ENCODE data around the gene RNF144B.

DNA sequence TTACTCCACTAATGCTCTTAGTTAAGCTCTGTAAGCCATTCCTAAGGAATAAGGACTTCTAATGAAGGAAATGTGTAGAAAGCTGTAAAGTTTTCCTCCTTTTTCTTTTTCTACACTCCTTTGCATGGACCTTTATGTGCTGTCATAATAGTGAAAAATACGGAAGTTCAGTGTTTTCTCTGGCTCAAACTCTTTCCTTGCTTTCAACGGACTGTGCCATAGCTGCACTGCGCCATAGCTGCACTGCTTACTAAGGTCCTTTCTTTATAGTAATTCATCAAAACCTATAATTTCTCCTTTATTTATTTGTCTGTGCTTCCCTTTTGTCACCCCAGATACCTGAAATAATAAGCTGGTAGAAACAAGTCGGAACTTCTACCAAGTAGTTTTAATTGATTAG is 67.3 kb downstream of the RNF144B start:
- TF ChIP-seq POLR2A (IDR thresholded peaks at IDR 0.05) (no peak), POLR2AphosphoS5 (IDR thresholded peaks at IDR 0.05) (no peak), EP300 (IDR thresholded peaks at IDR 0.05) (no peak)
- TF ChIP-seq, protein P1, sequence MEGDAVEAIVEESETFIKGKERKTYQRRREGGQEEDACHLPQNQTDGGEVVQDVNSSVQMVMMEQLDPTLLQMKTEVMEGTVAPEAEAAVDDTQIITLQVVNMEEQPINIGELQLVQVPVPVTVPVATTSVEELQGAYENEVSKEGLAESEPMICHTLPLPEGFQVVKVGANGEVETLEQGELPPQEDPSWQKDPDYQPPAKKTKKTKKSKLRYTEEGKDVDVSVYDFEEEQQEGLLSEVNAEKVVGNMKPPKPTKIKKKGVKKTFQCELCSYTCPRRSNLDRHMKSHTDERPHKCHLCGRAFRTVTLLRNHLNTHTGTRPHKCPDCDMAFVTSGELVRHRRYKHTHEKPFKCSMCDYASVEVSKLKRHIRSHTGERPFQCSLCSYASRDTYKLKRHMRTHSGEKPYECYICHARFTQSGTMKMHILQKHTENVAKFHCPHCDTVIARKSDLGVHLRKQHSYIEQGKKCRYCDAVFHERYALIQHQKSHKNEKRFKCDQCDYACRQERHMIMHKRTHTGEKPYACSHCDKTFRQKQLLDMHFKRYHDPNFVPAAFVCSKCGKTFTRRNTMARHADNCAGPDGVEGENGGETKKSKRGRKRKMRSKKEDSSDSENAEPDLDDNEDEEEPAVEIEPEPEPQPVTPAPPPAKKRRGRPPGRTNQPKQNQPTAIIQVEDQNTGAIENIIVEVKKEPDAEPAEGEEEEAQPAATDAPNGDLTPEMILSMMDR (IDR thresholded peaks at IDR 0.05): no peak

All from gastroesophageal sphincter (tissue), 3 donors.